HG03097 (cell line): ENCODE measurements around the gene SMPD1.

Source experiments
- ATAC-seq: cut with Tn5 transposase; IDR thresholded peaks from one replicate; pipeline ENCODE4 v1.9.1; 2021; ENCODE audit not compliant: unreplicated experiment, low FRiP score

SMPD1 gene

DNA sequence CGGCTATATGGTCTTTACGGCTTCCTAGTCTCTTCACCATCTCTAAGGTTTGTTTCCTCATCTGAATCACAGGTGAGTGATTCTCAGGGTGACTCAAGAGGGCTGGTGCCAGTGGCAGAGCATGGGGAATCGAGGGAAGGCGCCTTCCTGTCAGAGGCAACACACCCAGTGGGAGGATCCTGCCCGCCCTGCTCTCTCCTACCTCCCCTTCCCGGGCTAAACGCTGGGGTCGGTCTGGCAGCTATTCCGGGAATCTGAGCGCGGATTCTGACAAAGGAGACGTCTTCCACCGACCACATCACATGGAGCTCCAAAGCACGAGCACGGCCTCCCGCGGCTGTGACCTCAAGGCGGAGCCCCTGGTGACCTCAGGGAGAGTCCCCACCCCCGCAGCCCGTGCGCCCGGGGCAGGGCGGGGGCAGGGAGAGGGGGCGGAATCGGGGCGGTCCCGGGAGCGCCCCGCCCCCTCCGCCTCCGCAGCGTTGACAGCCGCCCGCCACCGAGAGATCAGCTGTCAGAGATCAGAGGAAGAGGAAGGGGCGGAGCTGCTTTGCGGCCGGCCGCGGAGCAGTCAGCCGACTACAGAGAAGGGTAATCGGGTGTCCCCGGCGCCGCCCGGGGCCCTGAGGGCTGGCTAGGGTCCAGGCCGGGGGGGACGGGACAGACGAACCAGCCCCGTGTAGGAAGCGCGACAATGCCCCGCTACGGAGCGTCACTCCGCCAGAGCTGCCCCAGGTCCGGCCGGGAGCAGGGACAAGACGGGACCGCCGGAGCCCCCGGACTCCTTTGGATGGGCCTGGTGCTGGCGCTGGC lies at the start of gene SMPD1:
TSS of gene SMPD1 (plus strand) at position 570 of the 813 bp plus-strand sequence. CDS start at position 695, 125 bp downstream.
- ATAC-seq = peak; percentile 95

DNA sequence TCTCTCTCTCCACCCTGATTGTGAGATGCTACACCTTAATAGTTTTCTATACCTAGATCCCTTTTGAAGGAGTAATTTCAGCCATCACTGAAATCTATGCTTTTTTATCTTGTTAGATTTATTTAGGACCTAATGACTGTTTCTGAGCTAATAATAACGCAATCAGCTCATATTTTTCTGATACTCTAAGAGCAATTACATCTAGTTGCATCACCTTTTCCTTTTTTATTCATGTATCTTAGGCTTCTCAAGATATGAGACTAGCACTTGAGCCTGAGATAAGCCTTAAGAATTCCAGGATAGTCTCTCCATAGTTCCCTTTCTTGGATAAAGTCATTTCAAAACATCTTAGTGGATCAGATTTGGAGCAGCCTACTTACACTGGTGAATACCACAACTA lies 44.9 kb upstream of the SMPD1 start:
- no peak for ATAC-seq

DNA sequence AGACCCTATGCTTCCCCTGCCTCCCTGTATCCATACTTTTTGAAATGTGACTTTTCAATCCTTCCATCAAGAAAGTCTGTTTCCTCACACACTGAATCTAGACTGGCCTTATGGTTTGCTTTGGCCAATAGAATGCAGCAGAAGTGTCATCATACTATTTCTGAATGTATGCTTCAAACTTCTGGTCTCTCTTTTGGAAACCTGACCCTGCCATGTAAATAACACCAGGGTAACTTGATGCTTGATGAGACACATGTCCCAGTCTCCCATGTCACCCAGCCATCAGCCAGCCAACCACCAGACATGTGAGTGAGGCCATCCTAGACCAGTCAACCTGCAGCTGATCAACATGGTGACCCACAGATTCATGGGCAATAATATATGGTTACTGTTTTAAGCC lies 40.2 kb upstream of the SMPD1 start:
- no peak for ATAC-seq

DNA sequence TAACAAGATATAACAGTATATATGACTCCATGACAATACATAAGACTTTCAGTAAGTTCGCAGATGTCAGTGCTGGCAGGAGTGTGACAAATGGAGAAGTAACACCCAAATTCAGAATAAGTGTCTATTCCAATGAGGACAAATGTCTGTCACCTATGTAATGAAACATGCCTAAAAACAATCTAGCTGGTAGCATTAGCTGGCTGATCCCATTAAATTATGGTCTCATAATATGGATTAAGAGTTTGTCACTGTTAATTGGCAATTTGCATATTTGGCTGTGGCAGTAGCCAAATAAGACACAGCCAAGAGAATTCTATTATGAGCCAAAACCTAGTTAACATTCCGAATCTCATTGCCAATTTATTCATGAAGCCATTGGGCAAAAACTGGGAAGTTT lies 39.8 kb upstream of the SMPD1 start:
- ATAC-seq = no peak

DNA sequence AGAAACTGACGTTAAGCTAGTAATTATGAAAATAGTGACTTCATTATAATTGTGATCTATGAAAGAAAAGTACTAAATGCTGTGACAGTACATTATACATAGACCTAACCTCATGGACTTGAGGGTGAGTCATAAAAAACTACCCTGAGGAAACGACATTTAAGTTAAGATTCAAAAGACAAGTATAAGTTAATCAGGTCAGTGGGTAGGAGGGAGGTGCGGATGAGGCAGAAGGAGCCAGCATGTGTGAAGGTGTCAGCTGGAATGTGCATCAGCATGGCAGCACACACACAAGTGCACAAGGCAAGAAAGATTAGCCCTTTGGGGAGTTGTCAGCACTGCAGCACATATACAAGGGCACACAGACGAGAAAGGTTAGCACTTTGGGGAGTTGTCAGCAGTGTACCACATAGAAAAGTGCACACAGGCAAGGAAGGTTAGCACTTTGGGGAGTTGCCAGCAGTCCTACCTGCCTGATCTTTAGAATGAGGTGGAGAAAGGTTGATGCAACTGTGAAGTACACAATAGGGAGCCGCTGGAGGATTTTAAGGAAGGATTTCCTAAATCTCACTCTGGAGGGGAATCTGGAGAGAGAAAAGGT lies 38.4 kb upstream of the SMPD1 start:
- ATAC-seq = no peak

DNA sequence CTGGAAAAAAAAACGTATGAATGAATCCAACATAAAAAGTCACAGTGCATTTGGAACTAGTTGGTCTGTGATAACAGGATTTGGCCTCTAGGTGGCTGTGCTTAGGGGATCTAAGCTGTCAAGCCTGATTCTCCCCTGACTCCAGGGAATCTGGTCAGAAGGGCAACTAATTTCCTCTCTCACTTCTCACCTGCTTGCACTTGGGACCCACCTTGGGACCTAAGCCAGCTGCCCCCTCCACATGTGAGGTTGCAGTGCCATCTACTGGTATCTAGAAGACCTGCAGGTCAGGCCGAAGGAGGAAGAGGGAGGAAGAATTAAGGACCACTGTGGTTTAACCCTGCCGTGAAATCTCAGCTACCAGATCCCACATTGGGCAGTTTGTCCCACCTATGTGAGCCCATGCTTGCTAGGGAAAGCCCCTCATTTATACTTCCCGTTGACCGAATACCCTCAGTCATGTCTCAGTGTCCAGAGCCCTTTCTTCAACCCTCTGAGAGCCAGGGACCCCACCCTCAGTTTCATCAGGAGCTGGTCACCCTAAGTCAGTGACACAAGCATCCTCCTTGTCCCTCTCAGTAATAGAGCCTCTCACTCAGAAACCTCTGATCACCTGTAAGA lies 36.8 kb upstream of the SMPD1 start:
- no peak for ATAC-seq

DNA sequence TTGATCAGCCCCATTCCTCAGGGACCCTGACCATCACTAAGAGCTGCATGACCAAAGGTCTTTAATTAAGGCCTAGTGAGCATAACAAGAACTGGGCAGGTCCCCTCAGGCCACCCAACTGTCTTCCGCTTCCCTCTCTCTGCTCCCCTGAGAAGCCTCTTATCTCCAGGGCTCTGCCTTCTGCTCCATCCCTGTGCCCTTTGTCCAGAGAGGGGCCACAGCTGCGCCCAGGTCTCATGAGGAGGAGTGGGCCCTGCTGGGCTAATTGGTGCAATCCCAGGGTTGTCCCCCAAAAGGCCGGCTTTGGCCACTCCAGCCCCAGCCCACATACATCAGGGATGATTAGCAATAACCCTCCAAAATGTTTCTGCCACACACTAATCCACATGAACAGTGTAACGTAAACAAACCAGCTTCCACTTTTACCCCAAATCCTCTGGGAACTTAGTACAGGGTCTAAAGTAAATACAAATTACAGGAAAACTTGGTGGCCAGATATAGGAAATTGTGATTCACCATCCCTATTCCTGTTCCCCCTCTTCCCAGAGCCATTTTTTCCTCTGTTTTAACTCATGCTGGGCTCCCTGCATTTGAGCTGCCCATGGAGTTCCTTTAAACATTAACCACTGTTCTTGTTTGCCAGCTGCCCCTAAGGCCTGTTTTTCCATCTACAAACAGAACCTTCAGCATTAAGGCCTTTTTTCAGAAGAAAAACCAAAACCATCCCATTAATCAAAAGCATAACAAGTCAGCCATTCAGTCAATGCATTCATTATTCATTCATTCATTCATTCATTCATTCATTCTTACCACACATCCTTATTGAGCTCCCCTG lies 35.4 kb upstream of the SMPD1 start:
- ATAC-seq = no peak

DNA sequence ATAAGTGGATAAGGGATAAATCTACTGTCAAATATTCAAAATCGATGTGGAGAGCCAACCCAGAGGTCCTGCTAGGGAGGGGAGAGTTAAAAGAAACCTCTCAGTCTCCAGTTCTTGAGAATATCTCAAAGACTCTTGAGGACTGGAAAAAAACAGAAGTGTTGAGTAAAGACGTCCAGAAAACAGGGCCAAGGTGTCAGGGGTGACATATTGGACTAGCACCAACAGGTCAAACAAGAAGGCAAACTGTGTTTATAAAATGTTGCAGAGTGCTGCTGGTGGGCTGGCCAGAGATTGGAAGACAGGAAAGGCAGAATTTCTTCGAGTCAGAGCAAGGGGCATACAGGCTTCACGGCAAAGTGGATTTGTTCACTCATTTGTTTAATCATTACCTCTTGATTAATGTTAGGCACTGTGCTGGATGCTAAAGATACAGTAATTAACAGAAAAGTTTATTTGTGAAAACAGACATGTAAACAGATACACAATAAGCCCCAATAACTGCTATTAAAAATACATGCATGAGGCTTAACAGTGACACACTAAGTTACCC lies 33.7 kb upstream of the SMPD1 start:
- ATAC-seq = no peak

DNA sequence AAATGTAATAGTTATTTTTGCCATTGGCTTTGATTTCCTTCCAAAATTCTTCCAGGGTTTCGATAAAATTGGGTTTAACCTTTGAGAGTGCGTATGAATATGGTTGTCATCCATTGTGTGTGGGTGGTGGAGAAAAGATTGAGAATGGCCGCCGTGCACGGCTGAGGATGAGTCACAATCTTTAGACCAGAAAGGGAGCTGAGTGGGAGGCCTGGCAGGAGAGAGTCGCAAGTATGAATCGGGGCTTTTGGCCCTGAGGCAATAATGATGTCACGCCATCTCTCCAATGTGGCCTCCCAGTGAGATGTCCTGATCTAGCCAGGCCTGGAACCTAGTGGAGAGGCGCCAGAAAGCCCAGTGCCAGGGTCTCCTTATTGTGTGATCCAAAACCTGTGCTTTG lies 33.1 kb upstream of the SMPD1 start:
- no peak for ATAC-seq

DNA sequence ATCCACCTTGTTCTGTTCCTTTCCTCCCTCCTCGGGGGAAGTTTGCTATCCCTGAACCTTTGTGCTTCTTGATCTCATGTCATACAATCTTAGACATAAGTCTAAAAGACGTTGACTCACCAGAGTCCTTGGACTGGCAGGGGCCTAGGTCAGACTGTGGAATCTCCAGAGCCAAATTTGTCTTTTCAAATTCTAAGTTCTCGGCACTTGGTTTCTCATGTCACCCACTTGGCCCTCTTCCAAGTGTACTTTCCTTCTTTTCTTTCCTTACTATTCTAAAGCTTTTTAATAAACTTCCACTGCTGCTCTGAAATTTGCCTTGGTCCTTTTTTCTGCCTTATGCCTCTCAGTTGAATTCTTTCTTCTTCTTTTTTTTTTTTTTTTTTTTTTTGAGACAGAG lies 30.1 kb upstream of the SMPD1 start:
- no peak for ATAC-seq

DNA sequence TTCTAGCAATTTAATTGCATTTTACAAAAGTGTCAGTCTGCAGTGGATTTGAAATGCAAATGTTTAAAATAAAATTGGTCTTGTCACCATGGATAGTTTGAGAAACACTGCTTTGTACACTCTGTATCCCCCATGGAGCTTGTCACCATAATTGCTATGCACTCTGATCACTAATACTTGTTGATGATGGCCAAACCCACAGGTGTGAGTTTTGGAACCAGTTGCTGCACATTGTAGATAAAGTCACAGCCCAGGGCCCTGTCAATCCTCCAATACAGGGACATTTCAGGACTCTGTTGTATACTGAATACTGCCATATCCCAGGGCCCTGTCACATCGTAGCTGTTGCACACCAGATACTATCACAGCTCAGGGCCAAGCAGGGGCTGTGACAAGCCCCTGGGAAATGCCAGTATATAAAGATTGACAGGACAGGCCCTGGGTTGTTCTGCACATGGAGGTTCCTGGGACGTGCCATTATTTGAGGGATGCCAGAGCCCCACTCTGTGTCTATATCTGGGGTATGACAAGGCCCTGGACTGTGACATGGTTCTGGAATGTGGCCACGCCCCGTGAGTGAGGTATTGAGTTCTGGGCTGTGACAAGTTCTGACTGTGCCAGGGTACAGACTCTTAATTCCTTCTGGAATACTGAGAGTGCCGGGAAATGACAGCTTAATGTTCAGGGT lies 27.9 kb upstream of the SMPD1 start:
- no peak for ATAC-seq

DNA sequence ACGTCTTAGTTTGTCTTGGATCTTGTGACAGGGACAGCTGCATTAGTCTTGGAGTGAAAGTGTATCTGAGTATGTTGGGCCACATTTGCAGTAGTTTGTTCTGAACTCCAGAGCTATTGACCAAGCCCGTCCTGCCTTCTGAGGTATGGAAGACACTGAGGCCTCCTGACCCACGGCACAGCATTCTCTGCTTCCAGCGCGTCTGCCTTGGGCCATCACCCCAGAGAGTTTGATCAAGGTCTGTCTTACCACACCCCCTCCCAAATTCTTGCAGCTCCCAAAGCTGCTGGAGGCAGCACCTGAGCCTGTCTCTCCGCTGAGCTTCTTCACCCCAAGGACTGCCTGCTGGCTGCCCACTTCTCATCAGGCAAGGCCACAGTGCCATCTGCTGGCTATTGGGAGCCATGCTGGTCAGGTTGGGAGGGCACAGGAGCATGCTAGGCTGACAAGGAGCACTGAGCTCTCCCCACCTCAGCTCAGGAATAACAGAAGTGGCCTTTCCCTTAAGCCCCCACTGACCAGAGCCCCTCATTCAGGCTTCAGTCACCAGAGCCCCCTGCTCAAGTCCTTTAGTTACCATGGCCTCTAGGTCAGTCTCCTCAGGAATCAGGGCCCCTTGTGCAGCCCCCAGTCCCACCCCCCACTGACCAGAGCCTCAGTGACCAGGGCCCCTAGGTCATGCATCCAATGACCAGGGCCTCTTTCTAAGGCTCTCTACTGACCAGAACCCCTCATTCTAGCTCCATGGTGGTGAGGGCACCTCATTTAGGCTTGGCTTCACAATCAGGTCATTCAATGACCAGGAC lies 27.2 kb upstream of the SMPD1 start:
- no peak for ATAC-seq

DNA sequence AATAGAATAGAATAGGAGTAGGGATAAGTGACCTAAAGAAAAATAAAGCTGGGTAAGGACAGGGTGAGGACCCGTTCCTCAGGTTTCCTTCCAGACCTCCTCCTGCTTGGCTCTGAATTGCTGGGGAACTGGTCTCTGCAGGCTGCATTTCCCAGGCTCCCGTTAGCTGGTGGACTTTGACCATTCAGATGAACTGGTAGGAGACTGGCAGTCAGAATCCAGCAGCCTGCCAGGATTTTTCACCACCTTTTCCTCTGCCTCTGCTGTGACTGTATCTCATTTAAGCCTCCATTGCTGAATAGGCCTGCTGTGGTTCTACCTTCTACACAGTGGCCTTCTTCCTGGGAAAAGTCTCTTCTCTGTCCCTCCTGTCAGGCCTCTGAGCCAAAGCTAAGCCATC lies 24.6 kb upstream of the SMPD1 start:
- ATAC-seq = no peak

DNA sequence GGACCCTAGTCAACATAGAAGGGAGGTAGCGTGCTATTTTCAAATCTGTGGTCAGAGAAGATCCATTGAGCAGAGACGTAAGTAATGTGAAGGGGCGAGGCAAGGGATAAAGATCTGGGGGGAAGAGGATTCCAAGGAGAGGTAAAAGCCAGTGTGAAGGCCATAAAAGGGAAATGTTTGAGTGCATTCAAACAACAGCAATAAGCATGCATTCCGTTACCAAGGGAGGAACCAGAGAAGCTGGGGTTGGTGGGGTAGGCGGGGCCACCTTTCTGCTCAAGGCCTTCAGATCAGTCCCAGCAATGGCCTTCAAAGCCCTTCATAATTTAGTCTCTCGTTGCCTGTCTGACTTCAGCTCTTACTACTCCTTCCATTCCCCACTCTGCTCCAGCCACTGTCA lies 18.4 kb upstream of the SMPD1 start:
- no peak for ATAC-seq

DNA sequence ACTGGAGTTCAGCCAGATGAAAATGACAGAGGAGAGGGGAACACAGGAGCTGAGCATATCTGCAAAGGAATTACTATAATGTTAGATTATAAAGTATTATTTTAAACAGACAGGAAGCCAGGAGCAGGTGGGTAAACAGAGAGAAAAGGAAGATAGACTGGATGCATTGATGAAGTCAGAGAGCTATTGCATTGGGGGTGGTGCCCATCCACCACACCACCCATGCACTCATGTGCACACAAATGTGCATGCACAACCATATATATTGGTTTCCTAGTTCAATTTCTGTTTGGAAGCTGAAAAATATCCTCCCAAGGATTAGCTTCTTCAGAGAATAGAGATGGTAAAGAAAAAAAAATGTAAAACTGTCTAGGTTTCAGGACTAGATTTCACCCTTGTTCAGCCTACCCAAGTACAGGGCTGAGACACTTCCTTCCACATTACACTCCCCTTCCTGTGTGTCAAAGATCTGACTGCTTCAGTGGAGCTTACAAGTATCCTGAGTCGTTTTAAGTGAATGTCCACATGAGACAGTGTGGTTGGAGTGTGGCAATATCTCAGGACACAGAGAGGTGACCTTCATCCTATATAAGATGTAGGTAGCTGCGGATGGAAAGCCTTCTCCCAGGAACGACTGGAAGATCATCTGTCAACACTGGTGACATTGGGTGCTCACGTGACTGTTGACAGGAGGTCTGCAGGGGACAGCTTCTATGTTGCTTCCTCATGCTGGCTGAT lies 12.2 kb upstream of the SMPD1 start:
- no peak for ATAC-seq

DNA sequence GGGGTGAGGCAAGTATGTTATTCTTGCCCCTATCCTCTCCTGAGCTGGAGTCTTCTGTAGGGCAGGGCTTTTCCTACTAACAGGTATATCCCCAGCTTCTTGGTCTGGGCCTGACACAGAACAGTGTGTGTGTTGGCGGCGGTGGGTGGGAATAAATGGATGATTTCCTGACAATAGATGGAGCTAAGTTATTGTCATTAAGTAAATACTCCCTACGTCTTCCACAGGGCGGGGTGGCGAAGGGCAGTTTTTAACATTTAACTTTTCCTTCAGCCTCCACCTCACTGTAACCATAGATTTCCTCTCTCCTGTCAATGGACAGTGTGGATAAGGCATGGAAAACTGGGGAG lies 11.7 kb upstream of the SMPD1 start:
- no peak for ATAC-seq

DNA sequence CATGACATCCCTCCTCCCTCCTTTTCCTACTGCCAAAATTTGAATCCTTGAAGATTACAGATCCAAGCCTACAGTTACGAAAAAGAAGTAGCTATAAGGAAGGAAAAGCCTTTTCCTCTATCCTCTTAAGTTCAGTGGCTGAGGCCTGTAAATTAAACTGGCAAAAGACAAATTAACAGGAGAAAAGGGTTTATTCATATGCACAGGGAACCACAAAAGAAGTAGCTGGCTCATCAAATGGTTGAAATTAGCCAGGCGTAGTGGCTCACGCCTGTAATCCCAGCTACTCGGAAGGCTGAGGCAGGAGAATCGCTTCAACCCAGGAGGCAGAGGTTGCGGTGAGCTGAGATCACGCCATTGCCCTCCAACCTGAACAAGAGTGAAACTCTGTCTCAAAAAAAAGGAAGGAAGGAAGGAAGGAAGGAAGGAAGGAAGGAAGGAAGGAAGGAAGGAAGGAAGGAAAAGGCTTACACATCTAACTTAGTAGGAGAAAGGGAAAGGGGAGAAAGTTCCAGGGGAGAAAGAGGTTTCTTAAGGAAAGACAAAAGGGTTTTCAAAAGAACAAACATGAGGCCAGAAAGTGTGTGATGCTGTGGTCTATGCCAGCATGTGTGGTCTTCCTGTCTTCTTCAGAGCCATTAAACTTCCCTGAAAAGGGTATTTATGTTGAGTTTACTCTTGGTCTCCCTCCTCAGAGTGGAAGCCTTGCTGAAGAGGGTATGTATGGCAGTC lies 5.1 kb upstream of the SMPD1 start:
- ATAC-seq = no peak
